Spleen (tissue), 11 donors: ENCODE measurements around the gene DLG2. TPM values are rescaled to one million over a fixed set of nuclear protein-coding genes. Genes with fewer than 3 reads are reported as not detected.

Experiments
- DNase-seq: peaks from one replicate; pipeline ENCODE4 v3.0.0-alpha.2; 2020
- H3K27ac ChIP-seq, 8 donors: fragments of 200-600 bp; sonication (generic) in 7 of 8; 1 replicate in 4 of 8; 2 replicates in 4 of 8; pipeline versions ENCODE4 v1.5.0 to v1.8.0; 2016 to 2021; ENCODE audit warnings: inconsistent platforms in 4 of 8, mild to moderate bottlenecking in 4 of 8, moderate library complexity in 1 of 8
- H3K27me3 ChIP-seq, 7 donors: fragments of 200-600 bp; sonication (generic) in 6 of 7; replicated peaks in 1 of 7; 1 replicate in 4 of 7; 2 replicates in 3 of 7; pipeline versions ENCODE4 v1.5.0 to v1.8.0; 2016 to 2021; ENCODE audit warnings: inconsistent platforms in 3 of 7, mild to moderate bottlenecking in 1 of 7
- H3K36me3 ChIP-seq, 6 donors: fragments of 200-600 bp; sonication (generic) in 5 of 6; 1 replicate in 4 of 6; 2 replicates in 2 of 6; pipeline versions ENCODE4 v1.5.0 to v1.8.0; 2016 to 2021; ENCODE audit warnings: inconsistent platforms in 2 of 6
- H3K4me1 ChIP-seq, 6 donors: fragments of 200-600 bp; sonication (generic) in 5 of 6; 1 replicate in 3 of 6; 2 replicates in 3 of 6; pipeline versions ENCODE4 v1.5.0 to v1.8.0; 2016 to 2021; ENCODE audit warnings: inconsistent platforms in 3 of 6
- H3K4me3 ChIP-seq, 8 donors: fragments of 200-600 bp; sonication (generic) in 7 of 8; 1 replicate in 4 of 8; 2 replicates in 4 of 8; pipeline versions ENCODE4 v1.5.0 to v1.8.0; 2016 to 2021; ENCODE audit warnings: inconsistent platforms in 4 of 8, mild to moderate bottlenecking in 4 of 8, moderate library complexity in 2 of 8
- H3K9me3 ChIP-seq, 8 donors: fragments of 200-600 bp; sonication (generic) in 7 of 8; 1 replicate in 4 of 8; 2 replicates in 4 of 8; pipeline versions ENCODE4 v1.5.0 to v1.8.0; 2016 to 2021; ENCODE audit warnings: inconsistent platforms in 4 of 8
- POLR2A ChIP-seq, 3 donors: fragments of 450-650 bp; IDR thresholded peaks; one replicate each; pipeline ENCODE4 v1.5.1; 2017; ENCODE audit warnings: antibody characterized with exemption in 3 of 3, mild to moderate bottlenecking in 1 of 3
- POLR2AphosphoS5 ChIP-seq, 3 donors: sonication (generic); formaldehyde crosslinking; IDR thresholded peaks; one replicate each; pipeline ENCODE4 v1.5.1; 2017; ENCODE audit warnings: antibody characterized with exemption in 3 of 3
- WGBS, 5 donors: extraction: QIAGEN DNeasy Blood & Tissue Kit in 3 of 5; methylation state at CpG; one replicate each; pipeline versions ENCODE4 v1.1.5 to v1.1.7; 2013 to 2018; 5-methylcytosine and 5-hydroxymethylcytosine counted together
- intact Hi-C: fragments of 100-400 bp; cut with DNase I; formaldehyde crosslinking; loops from one replicate; pipeline ENCODE4 v1.15.0; 2023; ENCODE audit warnings: low total_unique reads
- polyA plus RNA-seq, 3 donors: library from polyadenylated mRNA; stranded (reverse); fragments of 200-250 nt; gene quantifications; one replicate each; pipeline ENCODE4 v1.2.1, GENCODE V29; 2013
- total RNA-seq, 7 donors: library from RNA; depleted of rRNA in 3 of 7; stranded (reverse); fragments of >200 nt in 3 of 7; fragmentation: NEBNext Ultra II Directional in 4 of 7; extraction: Animal tissue kit (Norgen Biotek cat#: 25700) in 4 of 7; gene quantifications; one replicate each; pipeline versions ENCODE4 v1.1.0 to v1.2.1, GENCODE V29; 2016 to 2021
- TF ChIP-seq, protein P1 (sequence below), 11 experiments: fragments of 200-600 bp in 7 of 11; fragments of 450-650 bp in 4 of 11; sonication (generic) in 4 of 11; IDR thresholded peaks in 8 of 11; conservative IDR thresholded peaks in 3 of 11; 1 replicate in 7 of 11; 2 replicates in 4 of 11; pipeline versions ENCODE4 v1.4.0 to v1.8.0; 2016 to 2021; ENCODE audit warnings: antibody characterized with exemption in 11 of 11, inconsistent platforms in 4 of 11, mild to moderate bottlenecking in 1 of 11
- donor health status: healthy with polysubstance abuse.
- donor health status: DM: no; HTN: no; CAD: no; lungs with moderate emphysema.
- donor health status: DM: no; HTN: no; CAD: no.
- donor health status: Bipolar disorder and iron deficiency.
- donor health status: healthy.
- donor health status: DM: no; HTN: no; CAD: no.
- donor health status: DM: yes; HTN: yes; CAD: no.

Gene DLG2
- total and polyA plus RNA-seq, 10 donors = 0.43 to 12.7 (median 7.9) TPM

DNA sequence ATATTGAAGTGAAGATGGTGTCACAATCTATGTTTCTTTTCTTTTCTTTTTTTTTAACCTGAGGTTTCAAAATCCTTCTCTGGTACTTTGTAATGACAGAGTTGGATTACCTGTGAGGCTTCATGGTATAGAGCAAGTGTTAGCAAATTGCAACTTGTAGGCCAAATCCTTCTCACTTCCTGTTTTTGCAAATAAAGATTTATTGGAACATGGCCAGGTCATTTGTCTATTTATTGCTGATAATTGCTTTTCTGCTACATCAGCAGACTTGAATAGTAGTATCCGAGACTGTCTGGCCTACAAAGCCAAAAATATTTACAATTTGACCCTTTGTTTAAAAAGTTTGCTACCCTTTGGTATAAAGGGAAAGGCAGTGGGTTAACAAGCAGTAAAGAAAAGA is 1281.5 kb downstream of the DLG2 start:
- no peak for DNase-seq
- H3K27ac ChIP-seq = no peak overlapping the region
- H3K4me1 ChIP-seq = no peaks in the 10 kb centered on the region
- H3K9me3 ChIP-seq = no peaks in the 10 kb centered on the region
- no peaks in the 10 kb centered on the region for H3K27me3 ChIP-seq
- 36 to 64% (median 54%) methylated on average over 1 of the region's 1 CpG for WGBS, 5 donors
- intact Hi-C loops = no loop called here
- TF ChIP-seq, protein P1, sequence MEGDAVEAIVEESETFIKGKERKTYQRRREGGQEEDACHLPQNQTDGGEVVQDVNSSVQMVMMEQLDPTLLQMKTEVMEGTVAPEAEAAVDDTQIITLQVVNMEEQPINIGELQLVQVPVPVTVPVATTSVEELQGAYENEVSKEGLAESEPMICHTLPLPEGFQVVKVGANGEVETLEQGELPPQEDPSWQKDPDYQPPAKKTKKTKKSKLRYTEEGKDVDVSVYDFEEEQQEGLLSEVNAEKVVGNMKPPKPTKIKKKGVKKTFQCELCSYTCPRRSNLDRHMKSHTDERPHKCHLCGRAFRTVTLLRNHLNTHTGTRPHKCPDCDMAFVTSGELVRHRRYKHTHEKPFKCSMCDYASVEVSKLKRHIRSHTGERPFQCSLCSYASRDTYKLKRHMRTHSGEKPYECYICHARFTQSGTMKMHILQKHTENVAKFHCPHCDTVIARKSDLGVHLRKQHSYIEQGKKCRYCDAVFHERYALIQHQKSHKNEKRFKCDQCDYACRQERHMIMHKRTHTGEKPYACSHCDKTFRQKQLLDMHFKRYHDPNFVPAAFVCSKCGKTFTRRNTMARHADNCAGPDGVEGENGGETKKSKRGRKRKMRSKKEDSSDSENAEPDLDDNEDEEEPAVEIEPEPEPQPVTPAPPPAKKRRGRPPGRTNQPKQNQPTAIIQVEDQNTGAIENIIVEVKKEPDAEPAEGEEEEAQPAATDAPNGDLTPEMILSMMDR (IDR thresholded peaks at IDR 0.05 in 8 of 11, conservative IDR thresholded peaks at IDR 0.05 in 3 of 11) = no peak
- no peak for TF ChIP-seq POLR2A (IDR thresholded peaks at IDR 0.05)
- no peak for TF ChIP-seq POLR2AphosphoS5 (IDR thresholded peaks at IDR 0.05)
- H3K36me3 ChIP-seq = no peaks in the 10 kb centered on the region
- no peak overlapping the region for H3K4me3 ChIP-seq

DNA sequence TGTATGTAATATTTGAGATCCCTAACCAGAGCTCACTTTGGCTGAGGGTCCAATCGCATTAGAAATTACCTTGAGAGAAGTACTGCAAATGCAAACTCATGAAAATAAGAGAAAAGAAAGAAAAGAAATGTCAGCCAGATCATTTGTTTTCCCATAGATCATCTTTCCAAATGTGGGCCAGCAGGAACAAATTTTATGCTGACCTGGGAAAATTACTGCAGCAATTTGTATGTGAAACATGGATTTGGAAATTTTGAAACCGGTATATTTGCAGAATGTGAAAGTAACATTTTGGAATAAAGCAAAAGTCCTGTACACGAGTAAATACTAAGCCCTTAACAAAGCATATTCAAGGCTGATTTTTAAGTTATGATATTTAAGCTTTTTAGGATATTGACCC is 1282.1 kb downstream of the DLG2 start:
- 80 to 93% (median 84%) methylated on average over 3 of the region's 3 CpGs for WGBS, 5 donors

DNA sequence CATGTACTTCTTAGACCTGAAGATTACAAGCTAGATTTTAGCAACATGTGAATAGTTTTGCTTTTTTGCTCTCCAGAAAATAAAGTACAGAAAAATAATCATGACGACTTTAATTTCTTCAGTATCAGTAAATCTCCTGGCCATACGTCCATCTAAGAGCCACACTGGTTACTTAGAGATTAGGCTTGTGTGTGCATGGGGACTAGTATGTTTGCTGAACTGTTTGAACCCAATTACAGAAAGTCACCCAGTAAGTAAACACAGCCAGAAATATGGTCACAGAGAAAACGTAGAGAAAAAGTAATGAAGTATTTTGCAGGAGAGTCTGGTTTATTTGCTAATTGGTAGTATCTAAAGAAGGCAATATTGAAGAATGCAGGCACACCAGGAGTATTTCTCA is 1287.3 kb downstream of the DLG2 start:
- Histone ChIP-seq H3K27me3 (no peaks in the 10 kb centered on the region), H3K4me3 (no peak overlapping the region), H3K4me1 (no peaks in the 10 kb centered on the region), H3K36me3 (no peaks in the 10 kb centered on the region), H3K27ac (no peak overlapping the region), H3K9me3 (no peaks in the 10 kb centered on the region)
- WGBS, 5 donors = 73 to 85% (median 82%) methylated on average over 3 of the region's 3 CpGs
- intact Hi-C loops = no loop called here
- TF ChIP-seq POLR2AphosphoS5 (IDR thresholded peaks at IDR 0.05) (no peak), POLR2A (IDR thresholded peaks at IDR 0.05) (no peak)
- TF ChIP-seq, protein P1 (IDR thresholded peaks at IDR 0.05 in 8 of 11, conservative IDR thresholded peaks at IDR 0.05 in 3 of 11) = no peak
- no peak for DNase-seq

More for the DNA sequence above, 1282.1 kb downstream of the DLG2 start:
- no peaks in the 10 kb centered on the region for H3K4me1 ChIP-seq
- H3K4me3 ChIP-seq = no peak overlapping the region
- intact Hi-C loops = no loop called here
- no peak for DNase-seq
- H3K27ac ChIP-seq = no peak overlapping the region
- no peaks in the 10 kb centered on the region for H3K36me3 ChIP-seq
- TF ChIP-seq POLR2AphosphoS5 (IDR thresholded peaks at IDR 0.05) (no peak), POLR2A (IDR thresholded peaks at IDR 0.05) (no peak)
- TF ChIP-seq, protein P1 (IDR thresholded peaks at IDR 0.05 in 8 of 11, conservative IDR thresholded peaks at IDR 0.05 in 3 of 11) = no peak
- no peaks in the 10 kb centered on the region for H3K27me3 ChIP-seq
- no peaks in the 10 kb centered on the region for H3K9me3 ChIP-seq

DNA sequence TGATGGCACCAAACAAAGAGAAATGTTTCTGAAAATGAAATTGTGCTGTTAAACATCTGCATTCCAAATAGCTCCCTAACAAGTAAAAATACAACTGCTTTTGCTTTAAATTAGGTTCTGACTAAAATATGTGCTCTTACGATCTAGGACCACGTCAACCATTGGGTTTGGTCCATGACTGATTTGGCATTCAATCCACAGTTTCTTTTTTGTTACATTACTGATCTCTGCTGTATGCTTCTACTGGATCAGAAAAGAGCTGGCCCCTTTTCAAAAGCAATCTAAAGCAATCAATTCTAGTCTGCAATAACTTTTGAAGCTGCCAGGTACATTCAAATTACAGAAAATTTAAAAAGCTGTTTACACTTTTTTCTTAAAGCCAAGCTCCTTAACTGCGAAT is 1293.9 kb downstream of the DLG2 start:
- DNase-seq = no peak
- H3K36me3 ChIP-seq = no peaks in the 10 kb centered on the region
- TF ChIP-seq POLR2AphosphoS5 (IDR thresholded peaks at IDR 0.05) = no peak
- TF ChIP-seq POLR2A (IDR thresholded peaks at IDR 0.05) = no peak
- TF ChIP-seq, protein P1 (IDR thresholded peaks at IDR 0.05 in 8 of 11, conservative IDR thresholded peaks at IDR 0.05 in 3 of 11) = no peak
- no peak overlapping the region for H3K4me3 ChIP-seq
- intact Hi-C loops = no loop called here
- peaks cover 0 to 23% (median 3%) of the 10 kb centered on the region in 8 donors for H3K9me3 ChIP-seq
- H3K27me3 ChIP-seq = no peaks in the 10 kb centered on the region
- H3K27ac ChIP-seq = no peak overlapping the region
- WGBS, 5 donors = 77 to 88% (median 83%) methylated on average over 3 of the region's 3 CpGs
- H3K4me1 ChIP-seq = no peaks in the 10 kb centered on the region
